NT2/D1 (cell line): ENCODE results near the gene FAM184A.
A peak's percentile ranks its signal among the peaks of the same experiment; 100 is the strongest.

Experiments used
- DNase-seq: peaks from one replicate; pipeline ENCODE4 v3.0.0-alpha.2; 2011; ENCODE audit warnings: low read depth, low spot score
- H3K27me3 ChIP-seq: 2 replicates; pipeline ENCODE4 v1.6.0; 2011; ENCODE audit warnings: mild to moderate bottlenecking; ENCODE audit not compliant: insufficient read length, insufficient read depth
- H3K36me3 ChIP-seq: 2 replicates; pipeline ENCODE4 v1.6.1; 2011; ENCODE audit warnings: mild to moderate bottlenecking, low read length, mixed read lengths; ENCODE audit not compliant: insufficient read depth, insufficient read length
- H3K4me1 ChIP-seq: 2 replicates; pipeline ENCODE4 v1.5.1; 2011; ENCODE audit not compliant: insufficient read depth, insufficient read length
- H3K4me3 ChIP-seq: 2 replicates; pipeline ENCODE4 v1.5.1; 2011; ENCODE audit warnings: low read depth; ENCODE audit not compliant: insufficient read length
- H3K9ac ChIP-seq: 2 replicates; pipeline ENCODE4 v1.6.0; 2011; ENCODE audit warnings: low read depth; ENCODE audit not compliant: insufficient read length
- H3K9me3 ChIP-seq: 2 replicates; pipeline ENCODE4 v1.5.1; 2011; ENCODE audit warnings: mild to moderate bottlenecking, low read length; ENCODE audit not compliant: insufficient read depth
- SUZ12 ChIP-seq: IDR thresholded peaks from 2 replicates; pipeline ENCODE4 v1.6.1; 2011; ENCODE audit not compliant: insufficient read length, insufficient read depth; ENCODE audit errors: extremely low read depth
- YY1 ChIP-seq: IDR thresholded peaks from 2 replicates; pipeline ENCODE4 v1.6.1; 2011; ENCODE audit not compliant: insufficient read length, insufficient read depth
- ZNF274 ChIP-seq: IDR thresholded peaks from 2 replicates; pipeline ENCODE4 v1.6.1; 2011; ENCODE audit warnings: mild to moderate bottlenecking, low read depth, low read length

Gene FAM184A

DNA sequence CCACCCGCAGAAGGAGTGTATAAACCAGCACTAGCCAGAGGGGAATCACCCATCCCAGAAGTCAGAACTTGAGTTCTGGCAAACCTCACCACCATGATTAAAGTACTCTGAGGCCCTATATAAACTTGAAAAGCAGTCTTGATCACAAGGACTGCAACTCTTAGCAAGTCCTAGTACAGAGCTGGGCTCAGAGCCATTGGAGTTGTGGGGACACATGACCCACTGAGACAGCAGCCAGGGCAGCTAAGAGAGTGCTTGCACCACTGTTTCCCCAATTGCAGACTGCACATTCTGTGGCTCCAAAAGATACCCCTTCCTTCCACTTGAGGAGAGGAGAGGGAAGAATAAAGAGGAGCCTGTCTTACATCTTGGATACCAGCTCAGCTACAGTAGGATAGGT is 138.8 kb downstream of the FAM184A start:
- H3K9me3 ChIP-seq, result peaks cover 3% of the 10 kb centered on the region; the same call in 1 of the 2 replicates
- H3K4me3 ChIP-seq, result no peak overlapping the region
- TF ChIP-seq YY1, result no peak
- no peak for TF ChIP-seq SUZ12
- H3K4me1 ChIP-seq, result no peaks in the 10 kb centered on the region
- no peaks in the 10 kb centered on the region for H3K36me3 ChIP-seq
- no peak overlapping the region for H3K9ac ChIP-seq
- no peaks in the 10 kb centered on the region for H3K27me3 ChIP-seq
- DNase-seq, result no peak

DNA sequence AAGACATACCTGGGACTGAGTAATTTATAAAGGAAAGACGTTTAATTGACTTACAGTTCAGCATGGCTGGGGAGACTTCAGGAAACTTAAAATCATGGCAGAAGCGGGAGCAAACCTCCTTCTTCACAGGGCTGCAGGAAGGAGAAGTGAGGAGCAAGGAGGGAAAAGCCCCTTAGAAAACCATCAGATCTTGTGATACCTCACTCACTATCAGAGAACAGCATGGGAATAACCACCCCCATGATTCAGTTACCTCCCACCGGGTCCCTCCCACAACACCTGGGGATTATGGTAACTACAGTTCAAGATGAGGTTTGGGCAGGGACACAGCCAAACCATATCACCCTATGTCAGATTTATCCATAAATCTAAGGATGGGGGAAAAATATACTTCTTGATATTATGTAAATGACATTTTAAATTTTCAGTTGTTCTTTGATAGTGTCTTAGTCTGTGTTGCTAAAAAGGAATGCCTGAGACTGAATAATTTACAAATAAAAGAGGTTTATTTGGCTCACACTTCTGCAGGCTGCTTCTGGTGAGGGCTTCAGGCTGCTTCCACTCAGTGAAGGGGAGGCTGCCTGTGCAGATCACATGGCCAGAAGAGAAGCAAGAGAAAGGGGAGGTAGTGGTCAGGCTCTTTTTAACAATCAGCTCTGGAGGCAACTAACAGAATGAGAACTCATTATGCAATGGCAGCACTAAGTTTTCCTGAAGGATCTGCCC is 142.3 kb downstream of the FAM184A start:
- Histone ChIP-seq H3K4me3 (no peak overlapping the region), H3K36me3 (peaks cover 12% of the 10 kb centered on the region), H3K4me1 (no peaks in the 10 kb centered on the region), H3K27me3 (no peaks in the 10 kb centered on the region), H3K9ac (no peak overlapping the region), H3K9me3 (peaks cover 2% of the 10 kb centered on the region; the same call in 1 of the 2 replicates)
- TF ChIP-seq SUZ12, result no peak
- DNase-seq, result no peak

DNA sequence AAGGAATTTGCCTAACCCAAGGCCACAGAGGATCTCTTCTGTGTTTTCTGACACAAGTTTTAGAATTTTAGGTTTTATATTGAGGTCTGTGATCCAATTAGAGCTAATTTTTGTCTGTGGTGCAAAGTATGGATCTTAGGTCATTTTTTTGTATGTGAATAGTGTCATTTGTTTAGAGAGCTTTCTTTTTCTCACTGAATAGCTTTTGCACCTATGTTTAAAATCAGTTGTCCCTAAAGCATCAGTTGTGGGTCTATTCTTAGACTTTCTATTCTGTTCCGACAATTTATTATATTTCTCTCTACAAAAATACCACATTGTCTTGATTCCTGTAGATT is 143.2 kb downstream of the FAM184A start:
- Histone ChIP-seq H3K9ac (peak overlapping the region; percentile 51), H3K36me3 (peaks cover 12% of the 10 kb centered on the region), H3K9me3 (no peaks in the 10 kb centered on the region; the same call in 1 of the 2 replicates), H3K27me3 (no peaks in the 10 kb centered on the region), H3K4me3 (peak overlapping the region; percentile 27), H3K4me1 (no peaks in the 10 kb centered on the region)
- TF ChIP-seq YY1, result no peak
- TF ChIP-seq SUZ12, result no peak
- no peak for TF ChIP-seq ZNF274
- DNase-seq, result no peak

DNA sequence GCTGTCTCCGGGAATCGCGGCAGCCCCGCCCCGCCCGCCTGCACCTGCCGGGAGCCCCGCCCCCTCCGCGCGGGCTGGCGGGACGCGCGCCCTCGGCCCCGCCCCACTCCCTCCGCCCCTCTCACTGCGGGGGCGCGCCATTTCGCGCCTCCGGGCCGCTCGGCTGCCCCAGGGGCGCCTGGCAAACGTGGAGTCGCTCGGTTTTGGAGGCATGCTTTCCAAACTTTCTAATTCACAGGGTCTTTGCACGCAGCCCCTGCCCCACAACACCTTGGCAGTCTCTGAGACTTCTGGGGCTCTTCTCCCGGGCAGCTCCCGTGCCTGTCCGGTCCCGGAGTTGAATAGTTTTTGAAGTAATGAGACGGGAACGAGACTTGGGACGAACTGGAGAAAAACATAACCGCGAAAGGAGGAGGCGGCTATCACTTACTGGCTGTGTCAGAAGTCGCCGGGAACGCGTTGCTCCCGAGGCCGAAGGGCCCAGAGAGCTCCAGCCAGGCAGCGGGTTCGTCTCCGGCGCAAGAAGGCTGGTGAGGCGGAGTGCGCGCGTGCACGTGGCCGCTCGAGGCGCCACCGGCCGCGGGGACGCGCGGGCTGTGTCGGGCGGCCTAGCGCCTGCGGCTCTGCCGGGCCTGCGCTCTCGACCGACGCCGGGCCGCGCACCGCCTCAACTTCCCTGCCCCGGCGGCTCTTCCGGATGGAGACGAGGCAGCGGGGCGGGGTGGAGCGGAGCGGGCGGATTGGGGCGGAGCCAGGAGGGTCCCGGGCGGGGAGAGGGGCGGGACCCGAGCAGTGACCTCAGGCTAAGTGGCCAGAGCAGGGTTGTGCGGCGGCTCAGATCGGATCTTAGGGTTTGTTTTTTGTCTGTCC is 143.8 kb downstream of the FAM184A start, which contains the start of gene MCM9:
MCM9 (minus strand) TSS at position 699 of the 870 bp plus-strand sequence. CDS start 3,436 bp downstream, outside the sequence.
- H3K4me1 ChIP-seq, result no peaks in the 10 kb centered on the region
- H3K4me3 ChIP-seq, result peak within 1 kb of the TSS; percentile 88
- H3K27me3 ChIP-seq, result no peaks in the 10 kb centered on the region
- no peak for TF ChIP-seq SUZ12
- no peak for TF ChIP-seq YY1
- TF ChIP-seq ZNF274, result no peak
- H3K36me3 ChIP-seq, result peaks cover 12% of the 10 kb centered on the region
- peak; percentile 78 for DNase-seq
- H3K9me3 ChIP-seq, result no peaks in the 10 kb centered on the region; the same call in 1 of the 2 replicates
- peak within 1 kb of the TSS; percentile 82 for H3K9ac ChIP-seq

DNA sequence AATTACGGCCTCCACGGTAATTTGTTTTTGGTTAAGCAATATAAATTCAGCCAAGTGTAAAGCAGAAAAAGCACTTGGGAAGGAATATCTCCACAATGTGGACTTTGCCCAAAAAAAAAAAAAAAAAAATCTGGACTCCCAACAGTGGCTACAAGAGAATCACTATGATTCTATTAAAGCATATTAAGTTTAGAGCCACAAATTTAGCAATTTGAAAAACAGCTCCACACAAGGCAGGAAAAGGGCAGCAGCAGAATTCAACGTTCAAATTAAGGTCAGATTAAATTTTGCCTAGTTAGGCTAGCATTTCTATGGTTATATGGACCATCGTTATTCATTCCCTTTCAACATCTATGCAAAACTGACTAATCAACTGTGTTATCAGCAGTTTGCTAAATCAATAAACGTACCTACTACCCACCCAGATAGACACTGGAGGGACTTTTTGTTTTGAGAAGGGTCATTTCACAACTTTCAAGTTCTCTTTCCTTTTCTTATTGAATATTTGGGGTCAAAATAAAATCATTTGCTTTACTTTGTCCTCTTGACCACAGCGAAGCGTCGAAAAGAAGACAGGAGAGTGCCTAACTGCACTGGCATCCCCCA is 144.5 kb downstream of the FAM184A start:
- Histone ChIP-seq H3K9me3 (no peaks in the 10 kb centered on the region; the same call in 1 of the 2 replicates), H3K36me3 (peaks cover 17% of the 10 kb centered on the region), H3K4me3 (peak overlapping the region; percentile 1), H3K4me1 (no peaks in the 10 kb centered on the region), H3K27me3 (no peaks in the 10 kb centered on the region), H3K9ac (no peak overlapping the region)
- DNase-seq, result no peak
- TF ChIP-seq SUZ12, result no peak
- no peak for TF ChIP-seq ZNF274
- no peak for TF ChIP-seq YY1

DNA sequence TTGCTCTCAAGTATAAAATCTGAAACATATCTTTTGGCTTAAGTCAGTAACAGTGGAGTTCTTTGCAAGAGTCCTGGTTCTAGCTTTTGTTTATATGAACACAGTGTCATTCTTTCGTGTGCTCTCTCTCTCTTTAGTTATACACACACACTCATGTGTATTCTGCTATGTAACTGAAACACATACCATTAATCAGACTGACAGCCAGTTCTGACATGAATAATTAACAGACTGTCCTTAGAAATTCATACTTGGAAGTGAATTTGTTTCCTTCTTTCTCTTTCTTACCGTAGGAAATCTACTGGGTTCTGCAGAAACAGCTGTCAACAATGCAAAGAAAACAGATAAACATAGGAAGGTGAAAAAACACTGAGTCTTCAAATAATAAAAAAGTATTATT is 146.0 kb downstream of the FAM184A start:
- H3K27me3 ChIP-seq, result no peaks in the 10 kb centered on the region
- no peak overlapping the region for H3K9ac ChIP-seq
- peaks cover 21% of the 10 kb centered on the region for H3K36me3 ChIP-seq
- H3K4me1 ChIP-seq, result no peaks in the 10 kb centered on the region
- no peaks in the 10 kb centered on the region; the same call in 1 of the 2 replicates for H3K9me3 ChIP-seq
- H3K4me3 ChIP-seq, result no peak overlapping the region
- no peak for DNase-seq
- TF ChIP-seq YY1 (no peak), ZNF274 (no peak), SUZ12 (no peak)

DNA sequence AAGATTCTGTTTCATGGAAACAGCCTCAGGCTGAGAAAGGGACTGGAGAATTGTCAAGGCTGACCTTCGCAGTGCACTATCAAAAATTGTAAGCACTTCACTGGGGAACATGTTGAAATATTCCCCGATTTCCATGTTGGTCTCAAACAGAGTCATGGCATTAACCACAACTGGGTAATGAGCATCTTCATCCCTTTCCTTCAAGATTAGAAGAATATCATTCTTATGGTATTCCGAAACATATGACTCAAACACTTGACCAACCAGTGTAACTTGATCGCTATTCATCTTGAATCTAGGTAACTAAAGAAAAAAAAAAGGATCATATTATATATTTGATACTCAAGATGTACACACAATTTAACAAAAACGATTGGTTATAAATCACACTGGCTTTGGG is 147.0 kb downstream of the FAM184A start:
- no peak for DNase-seq
- Histone ChIP-seq H3K9ac (no peak overlapping the region), H3K4me3 (no peak overlapping the region), H3K9me3 (no peaks in the 10 kb centered on the region), H3K4me1 (no peaks in the 10 kb centered on the region), H3K27me3 (no peaks in the 10 kb centered on the region), H3K36me3 (peaks cover 22% of the 10 kb centered on the region)
- no peak for TF ChIP-seq SUZ12
- no peak for TF ChIP-seq YY1
- no peak for TF ChIP-seq ZNF274
